SK-N-SH (cell line): ENCODE results near the gene PLK3. TPM values are rescaled to one million over a fixed set of nuclear protein-coding genes. Genes with fewer than 3 reads are reported as not detected.

ENCODE experiments used
- polyA plus RNA-seq, 3 experiments: library from polyadenylated mRNA; depleted of rRNA; stranded (reverse); fragments of >200 nt; gene quantifications; 2 replicates each; pipeline ENCODE4 v1.2.3, GENCODE V29; 2012
- small RNA-seq, 7 experiments: library from RNA; depleted of rRNA; stranded (forward); fragments of <200 nt; gene quantifications; one replicate each; pipeline ENCODE3, GENCODE V24; 2012

PLK3 gene
- polyA plus RNA-seq, 1 of the 3 experiments (the other 2 are of a cell fraction), result 82.8 TPM

Small RNA genes within 50 kb of the gene (small RNA-seq; reads per million reads assigned to genes)
- gene AL136380.1 (0 reads per million in 7 experiments), gene SNORD38A (102 to 1,885 (median 1,009) reads per million in 7 experiments), gene SNORD38B (0 reads per million in 7 experiments), gene SNORD46 (0.13 to 235 (median 4.2) reads per million in 7 experiments), gene SNORD55 (0 reads per million in 7 experiments)

Other genes with a start within 250 kb of the PLK3 start
- 14.9 and 16.9 TPM in 2 replicates for gene TMEM53, start 125.9 kb upstream of the PLK3 start, polyA plus RNA-seq (2012; rRNA removed)
- 6.6 and 10.5 TPM in 2 replicates for gene ARMH1, start 125.7 kb upstream of the PLK3 start, polyA plus RNA-seq (2012; rRNA removed)
- gene RNU5D-1, start 69.2 kb upstream of the PLK3 start, polyA plus RNA-seq (2012; rRNA removed), result not detected in 2 replicates
- gene KIF2C, start 60.5 kb upstream of the PLK3 start, polyA plus RNA-seq (2012; rRNA removed), result 20.7 and 22.2 TPM in 2 replicates
- 3,303 and 3,363 TPM in 2 replicates for gene RPS8, start 24.8 kb upstream of the PLK3 start, polyA plus RNA-seq (2012; rRNA removed)
- 0.08 and 0.12 TPM in 2 replicates for gene BEST4, start 12.2 kb upstream of the PLK3 start, polyA plus RNA-seq (2012; rRNA removed)
- gene DYNLT4, start 7.0 kb downstream of the PLK3 start, polyA plus RNA-seq (2012; rRNA removed), result 0.37 and 0.61 TPM in 2 replicates
- 36.9 and 37.9 TPM in 2 replicates for gene BTBD19, start 8.1 kb downstream of the PLK3 start, polyA plus RNA-seq (2012; rRNA removed)
- gene PTCH2, start 42.9 kb downstream of the PLK3 start, polyA plus RNA-seq (2012; rRNA removed), result 1.0 and 1.2 TPM in 2 replicates
- gene EIF2B3, start 186.2 kb downstream of the PLK3 start, polyA plus RNA-seq (2012; rRNA removed), result 21.3 and 24.8 TPM in 2 replicates
- gene HECTD3, start 210.9 kb downstream of the PLK3 start, polyA plus RNA-seq (2012; rRNA removed), result 39.3 and 44.2 TPM in 2 replicates
- 230 and 247 TPM in 2 replicates for gene UROD, start 211.9 kb downstream of the PLK3 start, polyA plus RNA-seq (2012; rRNA removed)